ENCODE data around the gene AHCTF1.

Gene AHCTF1

DNA sequence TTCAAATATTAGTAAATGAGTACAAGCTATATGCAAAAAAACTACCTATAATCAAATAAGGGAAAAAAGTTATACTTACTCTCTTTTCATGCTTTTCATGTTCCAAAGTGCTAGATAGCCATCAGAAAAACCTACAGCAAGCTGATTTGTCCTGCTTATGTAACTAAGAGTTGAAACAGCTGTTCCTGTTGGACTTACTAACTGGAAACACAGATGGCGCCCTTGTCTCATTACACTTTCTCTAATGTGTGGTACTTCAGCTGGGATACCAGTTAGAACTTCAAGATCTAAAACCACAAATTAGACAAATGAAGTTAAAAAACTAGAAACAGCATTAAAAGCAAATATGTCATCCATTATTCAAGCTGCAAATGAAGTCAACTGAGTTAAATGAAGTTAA, 24.3 kb downstream of the AHCTF1 start:
- TF ChIP-seq, protein P1, sequence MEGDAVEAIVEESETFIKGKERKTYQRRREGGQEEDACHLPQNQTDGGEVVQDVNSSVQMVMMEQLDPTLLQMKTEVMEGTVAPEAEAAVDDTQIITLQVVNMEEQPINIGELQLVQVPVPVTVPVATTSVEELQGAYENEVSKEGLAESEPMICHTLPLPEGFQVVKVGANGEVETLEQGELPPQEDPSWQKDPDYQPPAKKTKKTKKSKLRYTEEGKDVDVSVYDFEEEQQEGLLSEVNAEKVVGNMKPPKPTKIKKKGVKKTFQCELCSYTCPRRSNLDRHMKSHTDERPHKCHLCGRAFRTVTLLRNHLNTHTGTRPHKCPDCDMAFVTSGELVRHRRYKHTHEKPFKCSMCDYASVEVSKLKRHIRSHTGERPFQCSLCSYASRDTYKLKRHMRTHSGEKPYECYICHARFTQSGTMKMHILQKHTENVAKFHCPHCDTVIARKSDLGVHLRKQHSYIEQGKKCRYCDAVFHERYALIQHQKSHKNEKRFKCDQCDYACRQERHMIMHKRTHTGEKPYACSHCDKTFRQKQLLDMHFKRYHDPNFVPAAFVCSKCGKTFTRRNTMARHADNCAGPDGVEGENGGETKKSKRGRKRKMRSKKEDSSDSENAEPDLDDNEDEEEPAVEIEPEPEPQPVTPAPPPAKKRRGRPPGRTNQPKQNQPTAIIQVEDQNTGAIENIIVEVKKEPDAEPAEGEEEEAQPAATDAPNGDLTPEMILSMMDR (IDR thresholded peaks at IDR 0.05) = peak; percentile 30
- Histone ChIP-seq H3K9ac (no peak overlapping the region), H2AFZ (no peak overlapping the region), H3K4me1 (no peaks in the 10 kb centered on the region), H3K79me2 (no peaks in the 10 kb centered on the region), H3K36me3 (ENCODE audit: control insufficient read depth, insufficient read depth, low read length) (no peaks in the 10 kb centered on the region), H3K4me2 (ENCODE audit: low read length) (no peak overlapping the region), H3K27ac (no peak overlapping the region), H3K9me3 (ENCODE audit: control insufficient read depth, low read length) (no peaks in the 10 kb centered on the region), H3K27me3 (ENCODE audit: control insufficient read depth, insufficient read depth, low read length) (no peaks in the 10 kb centered on the region), H3K4me3 (ENCODE audit: low read depth, low read length) (no peak overlapping the region)

DNA sequence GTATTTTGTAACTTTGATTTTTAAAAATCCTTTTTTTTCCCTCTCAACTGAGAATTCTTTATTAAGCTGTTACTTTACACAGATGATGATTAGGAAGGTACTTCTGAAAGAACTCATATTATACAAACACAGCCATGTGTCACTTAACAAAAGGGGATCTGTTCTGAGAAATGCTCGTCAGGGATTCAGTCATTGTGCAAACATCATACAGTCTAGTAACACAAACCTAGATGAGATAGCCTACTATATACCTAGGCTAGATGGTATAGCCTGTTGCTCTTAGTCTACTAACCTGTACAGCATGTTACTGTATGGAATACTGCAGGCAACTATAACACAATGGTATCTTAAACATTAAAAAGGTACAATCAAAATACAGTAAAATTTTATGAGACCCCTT, 24.9 kb downstream of the AHCTF1 start:
- H2AFZ ChIP-seq = no peak overlapping the region
- H3K9me3 ChIP-seq (ENCODE audit: control insufficient read depth, low read length) = no peaks in the 10 kb centered on the region
- H3K79me2 ChIP-seq = no peaks in the 10 kb centered on the region
- H3K27ac ChIP-seq = no peak overlapping the region
- H3K9ac ChIP-seq = no peak overlapping the region
- no peaks in the 10 kb centered on the region for H3K4me1 ChIP-seq
- H3K4me3 ChIP-seq (ENCODE audit: low read depth, low read length) = no peak overlapping the region
- TF ChIP-seq, protein P1 (IDR thresholded peaks at IDR 0.05) = no peak
- H3K4me2 ChIP-seq (ENCODE audit: low read length) = no peak overlapping the region
- no peaks in the 10 kb centered on the region for H3K36me3 ChIP-seq (ENCODE audit: control insufficient read depth, insufficient read depth, low read length)
- no peaks in the 10 kb centered on the region for H3K27me3 ChIP-seq (ENCODE audit: control insufficient read depth, insufficient read depth, low read length)

DNA sequence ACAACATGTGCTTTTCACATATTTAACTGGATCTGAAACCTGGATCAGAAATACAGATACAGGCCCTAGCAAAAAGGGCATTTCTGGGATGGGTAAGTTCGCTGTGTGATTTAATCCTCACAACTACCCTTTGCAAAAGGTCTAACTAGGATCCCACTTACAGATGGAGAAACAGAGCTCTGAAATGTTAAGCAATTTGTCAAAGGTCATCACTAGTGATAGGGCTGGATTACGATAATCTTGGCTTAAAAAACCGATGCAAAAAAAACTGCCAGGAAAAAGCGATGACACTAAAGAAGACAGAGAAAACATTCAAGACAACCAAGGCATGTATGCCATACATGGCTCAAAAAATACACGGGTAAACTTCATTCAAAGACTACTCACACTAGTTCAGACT, 29.9 kb downstream of the AHCTF1 start:
- Histone ChIP-seq H3K36me3 (ENCODE audit: control insufficient read depth, insufficient read depth, low read length) (no peaks in the 10 kb centered on the region), H3K79me2 (no peaks in the 10 kb centered on the region), H2AFZ (no peak overlapping the region), H3K4me2 (ENCODE audit: low read length) (no peak overlapping the region), H3K4me1 (no peaks in the 10 kb centered on the region), H3K9ac (no peak overlapping the region), H3K27me3 (ENCODE audit: control insufficient read depth, insufficient read depth, low read length) (no peaks in the 10 kb centered on the region), H3K4me3 (ENCODE audit: low read depth, low read length) (no peak overlapping the region), H3K27ac (no peak overlapping the region), H3K9me3 (ENCODE audit: control insufficient read depth, low read length) (no peaks in the 10 kb centered on the region)
- TF ChIP-seq, protein P1 (IDR thresholded peaks at IDR 0.05) = no peak

DNA sequence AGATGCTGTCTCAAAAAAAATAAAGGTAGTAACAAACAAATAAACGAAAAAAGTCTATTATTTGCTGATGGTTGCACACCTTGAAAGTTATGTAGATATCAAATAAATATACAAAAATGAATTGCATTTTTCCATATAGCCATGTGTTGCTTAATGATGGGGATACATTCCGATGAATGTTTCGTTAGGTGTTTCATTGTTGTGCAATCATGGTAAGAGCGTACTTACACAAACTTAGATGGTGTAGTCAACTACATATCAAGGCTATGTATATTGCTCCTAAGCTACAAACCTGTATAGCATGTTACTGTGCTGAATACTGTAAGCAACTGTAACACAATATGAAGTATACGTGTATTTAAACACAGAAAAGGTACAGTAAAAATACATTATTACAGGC, 34.4 kb downstream of the AHCTF1 start:
- H3K9me3 ChIP-seq (ENCODE audit: control insufficient read depth, low read length) = no peaks in the 10 kb centered on the region
- H3K27ac ChIP-seq = no peak overlapping the region
- H3K9ac ChIP-seq = no peak overlapping the region
- no peak overlapping the region for H2AFZ ChIP-seq
- TF ChIP-seq, protein P1 (IDR thresholded peaks at IDR 0.05) = no peak
- no peaks in the 10 kb centered on the region for H3K27me3 ChIP-seq (ENCODE audit: control insufficient read depth, insufficient read depth, low read length)
- H3K79me2 ChIP-seq = no peaks in the 10 kb centered on the region
- no peak overlapping the region for H3K4me2 ChIP-seq (ENCODE audit: low read length)
- H3K4me1 ChIP-seq = no peaks in the 10 kb centered on the region
- H3K36me3 ChIP-seq (ENCODE audit: control insufficient read depth, insufficient read depth, low read length) = no peaks in the 10 kb centered on the region
- H3K4me3 ChIP-seq (ENCODE audit: low read depth, low read length) = no peak overlapping the region

DNA sequence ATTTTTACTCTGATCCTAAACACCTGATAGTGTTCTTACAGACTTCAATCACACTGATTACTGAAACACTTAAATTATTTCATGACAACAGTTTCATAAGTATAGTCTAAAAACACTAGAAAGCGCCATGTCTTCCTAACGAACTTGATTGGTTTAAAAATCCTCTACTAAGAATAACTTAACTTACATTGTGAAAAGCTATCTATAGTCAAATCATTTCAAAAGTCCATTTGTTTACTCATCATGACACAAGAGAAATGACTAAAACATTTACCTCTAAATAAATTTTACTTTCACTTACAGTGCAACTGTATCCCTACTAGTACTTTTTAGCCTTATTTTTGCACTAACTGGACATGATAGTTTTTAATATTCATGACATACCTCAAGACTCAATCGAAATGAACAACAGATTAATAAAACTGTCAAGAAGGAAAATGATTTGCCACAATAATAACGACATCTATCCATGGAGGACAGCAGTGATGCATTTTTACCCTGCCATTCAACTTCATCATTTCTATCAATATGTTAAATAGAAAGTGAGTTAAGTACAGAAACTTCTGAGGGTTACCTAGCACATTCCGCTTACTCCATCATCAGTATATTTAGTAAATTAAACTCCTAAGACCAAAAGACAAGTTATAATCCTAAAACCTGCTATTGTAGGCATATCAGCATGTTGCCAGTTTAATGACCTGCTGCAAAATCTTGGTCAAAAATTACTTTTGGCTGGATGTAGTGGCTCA, 38.4 kb downstream of the AHCTF1 start:
- Histone ChIP-seq H3K9ac (no peak overlapping the region), H2AFZ (no peak overlapping the region), H3K4me3 (ENCODE audit: low read depth, low read length) (no peak overlapping the region), H3K36me3 (ENCODE audit: control insufficient read depth, insufficient read depth, low read length) (no peaks in the 10 kb centered on the region), H3K27me3 (ENCODE audit: control insufficient read depth, insufficient read depth, low read length) (no peaks in the 10 kb centered on the region), H3K27ac (no peak overlapping the region), H3K4me2 (ENCODE audit: low read length) (no peak overlapping the region), H3K4me1 (no peaks in the 10 kb centered on the region), H3K9me3 (ENCODE audit: control insufficient read depth, low read length) (no peaks in the 10 kb centered on the region), H3K79me2 (no peaks in the 10 kb centered on the region)
- TF ChIP-seq, protein P1 (IDR thresholded peaks at IDR 0.05) = no peak
